ENCODE data around the gene SPATA33.
"Not testable (repeated sequence)": the region's sequence is repeated elsewhere in the genome, so short reads cannot be mapped to it uniquely, and the experiment has no call there.

The SPATA33 gene

DNA sequence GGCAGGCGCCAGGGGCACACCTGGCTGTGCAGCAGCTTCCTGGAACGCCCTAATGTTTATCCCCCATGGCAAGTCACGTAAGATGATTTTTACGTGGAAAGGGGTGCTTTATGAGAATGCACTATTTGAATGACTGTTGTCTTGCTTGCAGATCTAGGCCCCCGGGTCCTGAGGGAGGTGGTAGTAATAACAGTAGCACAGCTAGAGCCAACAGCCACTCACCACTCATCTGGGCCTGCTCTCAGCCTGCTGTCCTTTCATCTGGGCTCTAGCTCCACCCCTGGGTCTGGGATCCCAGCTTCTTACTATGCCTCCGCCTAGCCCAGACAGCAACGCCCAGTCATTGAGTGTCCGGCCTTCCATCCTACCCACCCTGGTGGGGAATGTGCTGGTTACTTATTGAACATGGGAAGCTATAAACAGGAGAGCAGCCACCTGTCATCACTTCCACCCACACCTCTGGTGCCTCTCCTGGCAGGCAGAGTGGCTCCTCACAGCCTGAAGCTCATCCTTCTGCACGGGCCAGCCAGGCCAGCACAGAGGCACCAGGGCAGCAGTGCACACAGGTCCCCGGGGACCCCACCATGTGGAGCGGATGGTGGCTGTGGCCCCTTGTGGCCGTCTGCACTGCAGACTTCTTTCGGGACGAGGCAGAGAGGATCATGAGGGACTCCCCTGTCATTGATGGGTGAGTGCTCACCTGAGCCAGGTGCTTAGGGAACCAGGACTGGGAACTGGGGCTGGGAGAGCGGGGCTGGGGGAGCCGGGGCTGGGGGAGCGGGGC is 27.6 kb upstream of the SPATA33 start:
- no peak for DNase-seq

- no peak for DNase-seq
These were observed 24.5 kb upstream of the SPATA33 start for GRCh38 chr16:89633064-89633631.

- DNase-seq = not testable (repeated sequence)
These were observed 22.9 kb upstream of the SPATA33 start for GRCh38 chr16:89634463-89635385.

DNA sequence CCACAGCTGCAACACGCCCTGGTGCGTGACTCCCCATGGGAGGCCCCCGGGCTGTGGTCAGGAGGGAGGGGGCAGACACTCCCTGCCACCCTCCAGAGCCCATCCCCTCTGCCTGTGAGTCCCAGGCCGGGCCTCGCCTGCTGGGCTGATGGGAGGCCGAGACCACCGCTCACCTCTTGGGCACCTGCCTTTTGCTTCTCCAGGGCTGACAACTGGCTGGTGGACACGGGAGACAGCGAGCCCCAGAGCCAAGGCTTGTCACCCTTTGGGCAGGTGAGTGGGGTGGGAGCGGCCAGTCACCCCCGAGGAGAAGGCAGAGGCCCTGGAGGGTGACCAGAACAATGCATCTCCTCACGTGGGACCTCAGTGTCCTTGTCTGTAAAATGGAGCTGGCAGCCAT is 21.0 kb upstream of the SPATA33 start:
- DNase-seq = no peak

DNA sequence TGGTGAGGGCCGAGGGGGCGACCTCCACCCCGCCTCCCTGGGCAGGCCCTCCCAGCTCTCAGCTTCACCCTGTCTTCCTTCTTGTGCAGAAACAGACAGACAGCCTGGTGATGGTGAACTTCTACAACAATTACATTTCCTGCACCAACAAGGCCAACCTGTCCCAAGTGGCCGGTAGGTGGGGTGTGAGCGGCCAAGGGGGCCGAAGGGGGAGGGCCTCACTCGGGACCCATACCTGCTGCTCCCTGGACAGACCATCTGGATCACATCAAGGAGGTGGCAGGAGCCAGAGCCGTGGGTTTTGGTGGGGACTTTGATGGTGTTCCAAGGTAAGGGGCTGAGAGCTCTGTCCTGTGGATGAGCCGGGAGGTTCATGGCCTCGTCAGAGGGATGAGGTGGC is 20.3 kb upstream of the SPATA33 start:
- DNase-seq = no peak

- no peak for DNase-seq
These were observed 19.2 kb upstream of the SPATA33 start for GRCh38 chr16:89638455-89638854.

GRCh38 chr16:89639385-89639784 is 18.3 kb upstream of the SPATA33 start:
- DNase-seq = no peak

GRCh38 chr16:89641458-89642119 is 16.0 kb upstream of the SPATA33 start:
- no peak for DNase-seq

DNA sequence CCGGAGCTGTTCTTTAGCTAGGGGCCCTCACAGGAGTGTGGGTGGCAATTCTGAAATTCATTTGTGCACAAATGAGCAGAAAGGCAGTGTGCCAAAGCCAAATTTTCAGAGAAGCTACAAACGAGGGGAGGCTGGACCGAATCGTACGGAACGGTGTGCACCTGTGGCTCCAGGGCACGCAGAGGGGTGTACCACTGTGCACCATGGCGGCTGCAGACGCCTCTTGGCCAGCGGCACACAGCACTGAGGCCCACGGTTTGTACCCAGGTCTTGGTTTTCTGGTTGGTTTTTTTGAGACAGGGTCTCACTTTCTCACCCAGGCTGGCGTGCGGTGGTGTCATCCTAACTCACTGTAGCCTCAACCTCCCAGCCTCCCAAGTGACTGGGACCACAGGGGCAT is 15.1 kb upstream of the SPATA33 start:
- DNase-seq = no peak

GRCh38 chr16:89643769-89644300 is 13.8 kb upstream of the SPATA33 start:
- DNase-seq = no peak

- no peak for DNase-seq
These were observed 12.5 kb upstream of the SPATA33 start for GRCh38 chr16:89645122-89645521.

DNA sequence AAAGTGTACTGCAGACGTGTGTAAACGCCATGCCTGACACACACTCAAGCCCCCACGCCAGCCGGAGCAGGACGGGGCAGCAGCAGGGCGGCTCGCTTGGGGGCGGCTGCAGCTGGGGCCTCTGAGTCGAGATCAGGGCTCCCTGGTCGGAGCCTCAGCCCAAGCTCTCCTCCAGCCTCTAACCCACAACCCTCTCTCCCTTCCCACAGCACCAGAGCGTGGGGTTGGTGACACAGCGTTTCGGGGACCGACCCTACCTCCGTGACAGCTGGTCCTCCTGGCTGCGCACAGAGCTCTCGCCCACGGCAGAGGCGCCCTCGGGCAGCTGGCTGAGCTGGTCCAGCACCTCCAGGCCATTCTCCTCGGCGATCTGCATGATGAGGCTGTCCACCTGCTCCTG is 11.4 kb upstream of the SPATA33 start:
- DNase-seq = no peak

GRCh38 chr16:89646906-89647305 is 10.7 kb upstream of the SPATA33 start:
- DNase-seq = no peak

DNA sequence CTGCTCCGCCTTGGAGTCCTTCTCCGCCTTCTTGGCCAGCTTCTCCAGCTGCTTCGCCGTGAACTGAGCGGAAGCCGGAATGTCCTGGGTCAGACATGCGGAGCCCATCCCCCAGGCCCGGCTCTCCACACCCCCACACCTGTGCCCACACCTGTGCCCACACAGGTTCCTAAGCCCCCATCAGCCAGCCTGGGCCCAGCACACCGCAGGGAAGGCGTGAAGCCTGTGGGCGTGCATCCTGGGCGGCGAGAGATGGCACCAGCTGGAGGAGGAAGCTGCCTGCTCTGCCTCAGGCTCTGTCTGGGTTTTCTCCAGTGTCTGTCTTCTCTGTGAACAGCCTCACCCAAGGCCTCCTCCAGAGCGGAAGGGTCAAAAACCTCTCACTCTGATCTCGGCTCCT is 6.1 kb upstream of the SPATA33 start:
- DNase-seq = no peak

- DNase-seq = no peak
These were observed 3.9 kb upstream of the SPATA33 start for GRCh38 chr16:89653656-89654295.

DNA sequence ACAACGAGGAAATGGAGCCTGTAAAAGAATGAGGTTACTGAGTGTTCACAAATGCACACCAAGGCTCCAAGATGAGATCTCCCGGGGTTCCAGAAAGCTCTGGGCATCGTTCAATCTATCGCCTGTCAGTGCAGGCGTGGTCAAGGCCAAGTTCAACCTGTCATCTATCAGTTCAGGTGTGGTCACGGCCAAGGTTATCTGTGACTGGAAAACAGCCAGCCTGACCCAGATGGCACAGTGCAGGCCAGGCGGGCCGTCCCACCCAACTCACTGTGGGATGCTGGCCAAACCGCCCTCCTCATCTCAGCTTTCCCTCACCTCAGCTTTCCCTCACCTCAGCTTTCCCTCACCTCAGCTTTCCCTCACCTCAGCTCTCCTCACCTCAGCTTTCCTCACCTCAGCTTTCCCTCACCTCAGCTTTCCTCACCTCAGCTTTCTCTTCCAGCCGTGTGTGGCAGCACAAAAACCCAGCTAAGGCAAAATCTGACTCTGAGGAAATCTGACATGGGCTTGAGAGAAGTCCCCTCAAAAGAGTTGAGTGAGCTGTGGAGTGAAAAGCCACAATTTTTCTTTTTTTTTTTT is 2.5 kb upstream of the SPATA33 start:
- no peak for DNase-seq

DNA sequence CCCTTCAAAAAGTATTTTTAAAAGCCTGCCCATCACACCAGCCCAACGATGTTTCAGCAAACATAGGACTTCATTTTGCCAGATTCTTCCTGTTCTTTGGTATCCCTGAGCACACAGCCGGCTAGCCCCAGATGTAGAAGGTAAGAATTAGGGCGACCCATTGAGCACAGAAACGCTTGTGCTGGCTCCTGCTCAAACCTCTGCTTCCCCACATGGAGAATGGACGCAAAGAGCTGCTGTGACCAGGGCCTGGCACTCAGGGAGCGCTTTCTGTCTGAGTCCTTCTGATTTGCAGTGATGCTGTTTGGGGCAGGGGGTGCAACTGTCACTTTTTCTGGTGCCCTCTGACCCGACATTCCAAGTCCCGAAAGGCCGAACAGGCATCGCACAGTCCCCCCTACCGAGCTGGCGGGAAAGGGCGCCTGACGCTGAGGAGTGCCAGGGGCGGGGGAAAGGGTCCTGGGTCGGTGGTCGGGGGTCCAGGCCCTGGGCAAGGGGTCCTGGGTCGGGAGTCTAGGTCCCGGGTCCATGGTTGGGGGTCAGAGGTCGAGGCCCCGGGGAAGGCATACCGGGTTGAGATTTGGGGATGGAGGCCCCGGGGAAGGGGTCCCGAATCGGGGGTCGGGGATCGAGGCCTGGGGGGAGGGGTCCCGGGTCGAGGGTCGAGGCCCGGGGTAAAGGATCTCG is 1.1 kb upstream of the SPATA33 start:
- DNase-seq = no peak

DNA sequence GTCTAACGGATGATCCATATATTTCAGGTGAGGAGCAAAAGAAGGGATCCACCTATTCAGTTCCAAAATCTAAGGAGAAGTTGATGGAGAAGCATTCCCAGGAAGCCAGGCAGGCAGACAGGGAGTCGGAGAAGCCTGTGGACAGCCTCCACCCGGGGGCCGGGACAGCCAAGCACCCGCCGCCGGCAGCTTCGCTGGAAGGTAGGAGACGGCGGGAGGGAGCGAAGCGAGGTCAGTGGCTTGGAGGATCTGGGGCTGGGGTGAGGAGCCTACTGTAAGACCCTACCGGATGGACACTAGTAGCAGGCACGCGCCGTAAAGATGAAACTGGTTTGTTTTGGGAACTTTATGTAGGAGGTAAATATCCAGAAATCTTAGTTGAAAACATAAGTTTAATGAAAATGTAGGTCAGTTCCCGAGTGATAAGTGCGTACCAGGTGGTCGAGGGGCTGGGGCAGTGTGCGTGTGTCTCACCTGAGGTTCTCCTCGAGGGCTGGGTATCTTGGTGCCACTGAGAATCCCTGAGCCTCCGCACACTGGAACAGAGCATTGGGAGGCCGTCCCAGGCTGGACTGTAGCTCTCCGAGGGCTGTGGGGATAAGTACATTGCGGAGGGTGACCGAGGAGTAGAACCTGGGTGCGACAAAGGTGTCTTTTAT is 714 bp downstream of the SPATA33 start:
- DNase-seq = no peak

DNA sequence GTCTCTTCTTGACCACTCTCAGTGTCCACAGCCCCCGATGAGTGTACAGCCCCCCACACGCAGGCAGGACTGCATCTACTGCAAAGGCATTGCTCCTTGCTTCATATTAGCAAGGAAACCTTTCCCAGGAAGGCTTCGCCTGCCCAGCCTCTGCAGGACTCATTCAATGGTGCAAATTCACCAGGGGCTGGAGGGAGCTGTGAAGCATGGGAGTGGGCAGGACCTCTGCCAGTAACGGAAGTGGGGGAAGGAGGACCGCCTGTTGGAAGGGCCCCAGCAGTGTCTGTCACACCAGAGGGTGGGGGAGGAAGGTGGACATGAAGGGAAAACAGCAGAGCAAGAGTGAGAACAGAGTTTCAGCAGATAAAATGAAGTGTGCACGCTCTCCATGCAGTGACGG is 2.5 kb downstream of the SPATA33 start:
- DNase-seq = no peak

DNA sequence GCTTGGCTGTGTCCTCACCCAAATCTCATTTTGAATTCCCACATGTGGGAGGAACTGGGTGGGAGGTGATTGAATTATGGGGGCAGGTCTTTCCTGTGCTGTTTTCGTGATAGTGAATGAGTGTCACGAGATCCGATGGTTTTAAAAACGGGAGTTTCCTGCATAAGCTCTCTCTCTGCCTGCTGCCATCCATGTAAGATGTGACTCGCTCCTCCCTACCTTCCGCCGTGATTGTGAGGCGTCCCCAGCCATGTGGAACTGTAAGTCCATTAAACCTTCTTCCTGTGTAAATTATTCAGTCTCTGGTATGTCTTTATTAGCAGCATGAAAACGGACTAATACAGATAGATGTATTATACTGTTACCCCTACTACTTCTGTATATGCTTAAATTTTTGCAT is 3.6 kb downstream of the SPATA33 start:
- DNase-seq = no peak

DNA sequence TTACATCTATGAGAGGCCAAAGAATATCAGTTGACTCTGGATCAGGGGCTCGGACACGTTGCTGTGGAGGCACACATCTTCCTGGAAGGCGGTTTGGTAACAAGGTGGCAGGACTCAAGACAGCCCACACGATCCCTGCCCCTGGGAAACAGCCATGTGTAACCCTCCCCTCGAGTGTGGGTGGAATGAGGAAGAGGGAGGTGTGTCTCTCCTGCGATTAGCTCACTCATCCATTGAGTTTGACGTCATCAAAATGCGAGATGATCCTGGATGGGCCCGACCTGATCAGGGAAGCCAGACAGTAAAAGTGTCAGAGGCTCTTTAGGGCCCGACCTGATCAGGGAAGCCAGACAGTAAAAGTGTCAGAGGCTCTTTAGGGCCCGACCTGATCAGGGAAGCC is 6.6 kb downstream of the SPATA33 start:
- not testable (repeated sequence) for DNase-seq

All from activated CD8-positive, alpha-beta memory T cell treated with anti-CD3 and anti-CD28 coated beads for 24 hours (primary cell).